ENCODE measurements around the gene EBF3. TPM values are rescaled to one million over a fixed set of nuclear protein-coding genes. Genes with fewer than 3 reads are reported as not detected.

EBF3 gene
- total and polyA plus RNA-seq, 2 experiments from 2014 or later = 0.27 to 0.49 TPM

- TF ChIP-seq ZNF462 (CRISPR knock-in tag; IDR thresholded peaks at IDR 0.05) (no peak), JUNB (IDR thresholded peaks at IDR 0.05; ENCODE audit: unreplicated experiment) (no peak), ETS1 (IDR thresholded peaks at IDR 0.05) (no peak)
These were observed 79.5 kb downstream of the EBF3 start (continued) for GRCh38 chr10:129884398-129885078.

- no peak for ATAC-seq
- no peaks in the 10 kb centered on the region for H3F3A ChIP-seq (replicated peaks; ENCODE audit: low read depth)
- H2AFZ ChIP-seq = no peak overlapping the region
- H3K4me2 ChIP-seq = no peak overlapping the region
- no peaks in the 10 kb centered on the region for H4K20me1 ChIP-seq (replicated peaks; ENCODE audit: insufficient read depth)
- no peaks in the 10 kb centered on the region for H3K36me3 Mint-ChIP-seq (ENCODE audit: low read depth)
- peaks cover 10% of the 10 kb centered on the region for H3K4me1 Mint-ChIP-seq
- no peak overlapping the region for H3K4me3 ChIP-seq
- no peaks in the 10 kb centered on the region for H3K79me2 ChIP-seq (replicated peaks; ENCODE audit: insufficient read depth)
- no peaks in the 10 kb centered on the region for H3K4me1 ChIP-seq (ENCODE audit: insufficient read depth)
- H3K4me3 Mint-ChIP-seq = no peak overlapping the region
- no peak overlapping the region for H3K27ac ChIP-seq (ENCODE audit: low read depth)
- no peak for DNase-seq (ENCODE audit: low spot score)
- no peaks in the 10 kb centered on the region for H3K36me3 ChIP-seq (ENCODE audit: insufficient read depth)
- H3K9me2 ChIP-seq (ENCODE audit: insufficient read depth) = no peaks in the 10 kb centered on the region
- H3K27me3 ChIP-seq (ENCODE audit: insufficient read depth) = no peaks in the 10 kb centered on the region
- peaks cover 4% of the 10 kb centered on the region for H3K27me3 Mint-ChIP-seq (ENCODE audit: insufficient read depth, low read depth, poor library complexity)
- H3K27ac Mint-ChIP-seq = no peak overlapping the region
- no peaks in the 10 kb centered on the region for H3K9me3 Mint-ChIP-seq
- no peak for TF ChIP-seq CREB1 (CRISPR knock-in tag; IDR thresholded peaks at IDR 0.05; ENCODE audit: low read depth)
- no peak for TF ChIP-seq ZNF114 (CRISPR knock-in tag; IDR thresholded peaks at IDR 0.05)
- TF ChIP-seq POLR2AphosphoS5 (IDR thresholded peaks at IDR 0.05; ENCODE audit: low read depth) = no peak
- no peak for TF ChIP-seq REST (IDR thresholded peaks at IDR 0.05; ENCODE audit: unreplicated experiment)
- no peak for TF ChIP-seq CTCF (conservative IDR thresholded peaks at IDR 0.05; ENCODE audit: low read depth in 2 of 2)
- no peak for TF ChIP-seq EZH2phosphoT487 (IDR thresholded peaks at IDR 0.05; ENCODE audit: unreplicated experiment)
- no peak for TF ChIP-seq ETS1 (IDR thresholded peaks at IDR 0.05)
These were observed 80.3 kb downstream of the EBF3 start for GRCh38 chr10:129883626-129884397.
